ENCODE measurements around the gene ZC3HAV1L.
"Not testable (repeated sequence)": the region's sequence is repeated elsewhere in the genome, so short reads cannot be mapped to it uniquely, and the experiment has no call there.

Gene ZC3HAV1L

DNA sequence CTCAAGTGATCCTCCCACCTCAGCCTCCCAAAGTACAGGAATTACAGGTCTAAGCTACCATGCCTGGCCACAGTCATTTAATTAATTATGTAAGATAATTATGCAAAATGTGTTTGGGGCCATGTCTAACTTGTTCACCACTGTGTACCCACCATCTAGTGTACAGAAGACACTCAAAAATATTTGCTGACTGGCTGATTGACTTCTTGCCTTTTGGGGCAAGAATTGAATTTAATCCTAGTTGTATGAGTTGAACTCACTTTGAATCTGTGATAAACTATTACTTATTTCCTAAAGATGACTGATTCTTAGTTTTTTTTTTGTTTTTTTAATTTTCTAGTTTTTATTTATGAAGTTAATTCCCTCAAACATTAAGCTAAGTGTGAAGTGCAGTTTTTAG, 15.8 kb upstream of the ZC3HAV1L start:
- no peak for DNase-seq

DNA sequence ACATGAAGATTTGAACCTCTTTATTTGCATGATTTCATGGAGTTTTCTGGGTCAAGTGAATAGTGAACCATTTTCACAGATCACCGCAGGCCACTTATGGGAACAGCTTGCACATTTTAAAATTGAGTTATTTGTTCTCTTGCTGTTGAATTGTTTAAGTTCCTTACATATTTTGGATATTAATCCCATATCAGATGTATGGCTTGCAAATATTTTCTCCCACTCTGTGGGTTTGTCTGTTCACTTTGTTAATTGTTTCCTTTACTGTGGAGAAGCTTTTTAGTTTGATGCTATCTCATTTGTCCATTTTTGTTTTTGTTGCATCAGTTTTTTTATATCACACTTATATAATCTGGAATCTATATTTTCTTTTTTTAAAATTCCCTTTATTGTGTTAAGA, 14.1 kb upstream of the ZC3HAV1L start:
- no peak for DNase-seq

- DNase-seq = no peak
Observed at GRCh38 chr7:139049111-139049510, 13.3 kb upstream of the ZC3HAV1L start.

DNA sequence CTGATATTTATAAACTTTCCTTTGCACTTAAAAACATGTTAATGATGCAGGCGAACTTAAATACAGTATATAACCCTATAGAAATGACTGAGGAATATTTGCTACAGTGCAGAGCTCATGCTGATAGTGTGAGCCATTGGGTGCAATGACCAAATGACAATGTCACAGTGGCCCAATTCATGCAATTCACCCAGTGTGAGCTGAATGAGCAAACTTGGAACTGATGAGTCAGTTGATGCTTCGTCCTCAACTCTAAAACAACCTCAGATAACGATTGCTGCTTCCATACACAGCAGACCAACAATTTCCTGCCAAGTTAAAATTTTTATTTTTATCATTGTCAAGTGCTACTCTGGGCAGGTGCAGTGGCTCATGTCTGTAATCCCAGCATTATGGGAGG, 12.1 kb upstream of the ZC3HAV1L start:
- no peak for DNase-seq

- DNase-seq = peak; percentile 38
Observed at GRCh38 chr7:139046143-139046542, 10.3 kb upstream of the ZC3HAV1L start.

DNA sequence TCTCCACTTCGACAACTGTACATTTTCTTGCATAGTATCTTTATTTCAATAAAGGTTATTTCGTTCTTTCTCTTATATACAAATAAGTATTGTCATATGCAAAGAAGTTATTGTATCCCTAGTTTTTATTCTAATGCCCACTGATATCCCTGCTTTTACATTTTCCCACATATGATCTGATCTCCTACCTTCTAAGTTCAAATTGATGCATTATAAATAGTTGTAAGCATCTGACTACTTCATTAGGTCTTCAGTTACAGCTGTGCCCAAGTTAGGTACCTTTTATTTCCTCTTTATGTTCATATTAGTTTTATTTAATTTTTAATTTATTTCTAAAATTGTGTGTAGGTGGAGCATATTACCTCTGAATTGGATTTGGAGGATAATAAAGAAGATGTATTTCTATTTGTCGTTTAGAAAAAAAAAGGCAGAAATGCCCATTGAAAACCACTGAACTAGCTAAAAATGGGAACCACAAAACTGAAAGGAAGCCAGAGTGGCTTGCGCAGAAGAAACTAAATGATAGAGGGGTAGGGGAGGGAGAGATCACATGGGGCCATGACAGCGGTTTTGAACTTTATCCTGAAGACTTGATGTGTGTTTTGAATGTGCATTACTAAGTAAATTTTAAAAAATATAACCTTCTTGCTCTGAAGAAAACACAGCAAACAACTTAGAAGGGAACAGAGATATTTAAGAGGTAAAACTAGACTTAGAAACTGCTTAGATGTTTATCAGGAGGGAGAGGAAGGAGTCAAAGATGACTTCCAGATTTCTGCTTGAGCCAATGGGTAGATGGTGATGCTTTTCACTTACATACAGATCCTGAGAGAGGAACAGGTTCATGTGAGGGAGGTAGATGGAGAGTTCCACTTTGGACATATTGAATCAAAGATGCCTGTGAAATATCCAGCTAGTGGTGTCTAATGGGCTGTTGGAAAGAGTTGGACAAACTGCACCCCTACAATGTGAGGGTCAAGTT, 9.3 kb upstream of the ZC3HAV1L start:
- DNase-seq = no peak

GRCh38 chr7:139043823-139044812, 8.3 kb upstream of the ZC3HAV1L start:
- DNase-seq = no peak

- no peak for DNase-seq
Observed at GRCh38 chr7:139041378-139042085, 5.7 kb upstream of the ZC3HAV1L start.

DNA sequence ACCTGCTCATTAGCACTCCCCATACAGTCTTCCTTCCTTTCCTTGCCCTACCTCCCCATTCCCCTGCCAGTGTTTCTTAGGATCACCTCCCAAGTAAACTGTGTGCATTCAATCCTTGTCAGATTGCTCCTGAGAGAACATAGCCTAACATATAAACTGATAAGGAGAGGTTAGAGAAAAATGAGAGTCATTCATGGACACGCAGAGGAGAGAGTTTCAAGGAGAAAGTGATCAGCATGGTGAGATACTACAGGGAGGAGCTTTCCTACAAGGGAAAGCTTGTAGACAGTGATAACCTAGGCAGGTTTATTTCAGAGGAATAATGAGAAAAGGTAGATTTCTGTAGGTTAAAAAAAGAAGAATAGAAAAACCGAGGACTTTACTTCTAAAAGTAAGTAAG, 2.8 kb upstream of the ZC3HAV1L start:
- DNase-seq = no peak

- no peak for DNase-seq
Observed at GRCh38 chr7:139036901-139037300, 1.1 kb upstream of the ZC3HAV1L start.

DNA sequence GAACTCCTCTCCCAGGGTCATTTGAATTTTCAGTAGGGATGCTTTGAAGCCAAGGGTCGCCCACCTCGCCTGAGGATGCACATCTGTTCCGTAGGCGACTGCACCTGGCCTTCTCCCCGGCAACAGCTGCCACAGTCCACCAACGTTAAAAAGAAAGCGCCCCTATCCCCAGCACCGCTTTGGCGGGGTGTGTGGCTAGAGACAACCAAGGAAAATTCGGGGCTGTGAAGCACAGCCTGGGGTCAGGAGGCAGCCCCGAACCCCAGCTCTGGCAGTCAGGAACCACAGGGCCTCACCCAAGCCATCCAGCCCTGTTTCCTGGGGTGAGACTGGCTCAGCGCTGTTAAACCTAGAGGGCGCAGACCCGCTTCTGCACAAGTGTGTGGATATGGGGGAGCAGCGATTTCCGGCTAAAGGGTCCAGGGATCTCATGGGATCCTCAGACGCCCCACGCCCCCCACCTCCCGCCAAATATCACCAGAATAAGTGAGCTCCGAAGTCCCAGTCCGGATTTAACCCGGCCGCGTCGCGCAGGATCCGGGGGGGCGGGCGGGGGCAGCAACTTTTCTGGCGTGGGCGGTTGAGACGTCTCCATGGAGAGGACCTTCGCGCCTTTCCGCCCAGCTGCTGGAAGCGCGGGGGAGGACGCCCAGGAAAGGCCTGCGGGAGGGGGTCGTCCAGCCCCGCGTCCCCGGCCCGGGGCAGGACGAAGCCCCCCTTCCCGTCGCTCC, 822 bp downstream of the ZC3HAV1L start:
- DNase-seq = no peak

GRCh38 chr7:139034336-139034735, 1.5 kb downstream of the ZC3HAV1L start:
- DNase-seq = no peak

DNA sequence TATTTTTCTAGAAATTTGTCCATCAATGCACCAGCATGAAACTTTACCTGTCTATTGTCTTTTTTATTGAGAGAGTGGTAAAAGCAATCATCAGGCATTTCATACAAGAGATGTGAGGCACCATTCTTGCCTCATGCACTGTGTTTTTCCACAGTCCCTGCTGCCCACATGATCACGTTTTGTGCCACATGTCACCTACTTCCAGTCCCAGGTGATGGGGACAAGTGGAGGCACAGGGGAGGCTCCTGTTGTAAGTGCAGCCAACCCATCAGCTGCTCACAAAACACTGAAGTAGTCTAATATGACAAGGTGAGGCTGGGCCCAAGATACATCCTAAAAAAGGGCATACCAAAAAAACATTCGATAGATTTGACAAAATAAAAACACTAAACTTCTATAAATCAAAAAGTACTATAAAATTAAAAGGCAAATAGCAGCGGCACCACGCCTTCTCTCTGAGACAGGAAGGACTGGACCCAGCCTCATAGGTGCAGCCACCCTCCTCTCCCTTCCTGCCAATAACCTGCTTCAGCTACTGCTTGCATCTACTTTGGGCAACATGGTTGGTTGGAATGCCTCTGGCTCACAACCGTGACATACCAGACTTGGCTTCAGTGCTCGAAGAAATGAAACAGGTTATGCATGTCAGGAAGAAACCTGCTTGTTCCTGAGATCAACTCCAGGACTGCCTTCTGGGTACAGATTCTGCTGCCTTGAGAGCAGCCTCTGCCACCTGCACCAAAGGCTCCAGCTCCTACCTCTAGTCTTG, 2.3 kb downstream of the ZC3HAV1L start:
- no peak for DNase-seq

- DNase-seq = no peak
Observed at GRCh38 chr7:139032473-139032872, 3.4 kb downstream of the ZC3HAV1L start.

DNA sequence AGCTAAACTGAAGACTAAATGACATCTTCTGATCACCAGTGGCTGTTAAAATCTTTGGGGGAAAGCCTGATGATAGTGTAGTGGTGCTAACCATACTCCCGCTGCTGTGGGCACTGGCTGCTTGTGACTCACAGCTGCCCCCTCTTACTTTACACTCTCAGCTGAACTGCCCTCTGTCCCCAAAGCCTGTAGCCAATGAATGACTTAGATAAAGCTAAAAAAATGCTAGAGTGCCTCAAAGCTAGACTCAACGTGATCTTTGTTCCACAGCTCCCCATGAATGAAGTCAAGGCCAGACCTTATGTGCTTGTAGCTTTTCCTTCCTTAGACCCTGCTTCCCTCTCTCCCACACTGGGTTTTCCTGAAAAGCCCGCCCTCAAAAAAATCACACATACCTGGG, 6.5 kb downstream of the ZC3HAV1L start:
- DNase-seq = no peak

- DNase-seq = no peak
Observed at GRCh38 chr7:139026551-139026950, 9.3 kb downstream of the ZC3HAV1L start.

- DNase-seq = not testable (repeated sequence)
Observed at GRCh38 chr7:139025861-139026260, 10.0 kb downstream of the ZC3HAV1L start.

GRCh38 chr7:139023076-139023475, 12.8 kb downstream of the ZC3HAV1L start:
- DNase-seq = no peak

- no peak for DNase-seq
Observed at GRCh38 chr7:139022286-139022685, 13.6 kb downstream of the ZC3HAV1L start.

DNA sequence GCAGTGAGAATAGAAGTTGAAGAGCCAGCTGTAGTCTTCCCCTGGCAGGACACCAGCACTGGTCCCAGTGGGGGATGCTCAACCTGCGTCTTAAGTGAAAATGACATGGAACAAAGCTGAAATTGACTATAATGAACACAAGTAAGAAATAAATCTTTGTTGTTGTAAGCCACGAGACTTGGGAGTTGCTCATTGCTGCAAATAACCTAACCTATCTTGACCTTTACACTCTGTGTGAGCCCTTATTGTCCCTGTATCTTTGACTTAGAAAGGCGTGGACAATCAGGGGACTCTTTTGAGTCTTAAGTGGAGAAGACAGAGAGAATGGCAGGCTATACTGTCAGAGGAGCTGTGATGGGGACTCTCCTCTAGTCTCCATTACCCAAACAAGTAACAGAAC, 16.9 kb downstream of the ZC3HAV1L start:
- no peak for DNase-seq

GRCh38 chr7:139016931-139017511, 18.8 kb downstream of the ZC3HAV1L start:
- DNase-seq = no peak

All from DMS79 (cell line).